HG03280 (cell line): ENCODE results near the gene FHL3.

Experiments
- ATAC-seq: cut with Tn5 transposase; IDR thresholded peaks from one replicate; pipeline ENCODE4 v1.9.1; 2021; ENCODE audit warnings: mild to moderate bottlenecking, moderate library complexity; ENCODE audit not compliant: unreplicated experiment

Gene FHL3

DNA sequence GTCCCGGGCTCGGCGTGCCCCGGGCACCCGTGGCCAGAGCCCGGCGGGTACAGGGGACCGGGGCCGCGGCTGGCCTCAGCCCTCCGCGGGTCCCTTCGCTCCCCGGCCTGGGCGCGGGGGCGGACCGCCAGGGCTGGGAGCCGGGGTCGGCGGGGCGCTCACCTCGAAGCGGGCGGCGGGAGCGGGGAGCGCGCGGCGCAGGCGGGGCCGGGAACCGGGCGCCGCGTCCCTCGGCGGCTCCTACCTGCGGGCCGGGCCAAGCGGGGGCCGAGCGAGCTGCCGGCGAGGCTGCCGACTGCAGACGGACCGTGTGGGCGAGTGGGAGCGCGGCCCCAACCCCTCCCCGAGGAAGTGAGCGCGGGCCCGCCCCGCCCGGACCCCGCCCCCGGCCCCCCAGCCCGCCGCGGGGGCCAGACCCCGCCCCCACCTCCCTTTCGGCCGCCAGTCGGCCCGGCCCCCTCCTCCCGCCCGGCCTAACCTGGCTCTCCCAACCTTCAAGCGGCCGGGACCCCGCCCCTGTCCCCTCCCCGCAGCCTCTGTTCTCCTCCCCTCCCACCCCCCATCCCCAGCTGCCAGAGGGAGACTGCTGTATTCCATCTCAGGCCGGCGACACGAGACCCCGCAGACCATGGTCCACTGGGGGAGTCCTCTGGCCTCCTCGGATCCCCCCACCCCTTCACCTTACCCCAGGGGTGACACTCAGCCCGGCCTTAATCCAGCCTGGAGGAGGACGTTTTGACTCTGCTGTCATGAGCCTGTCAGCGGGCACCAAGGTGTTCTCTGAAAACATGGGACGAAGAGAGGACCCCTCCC lies at the start of gene FHL3:
Gene FHL3 (minus strand): TSS at position 320 of the 813 bp plus-strand sequence. CDS start 6,102 bp downstream, outside the sequence.
- ATAC-seq, result peak; percentile 52

DNA sequence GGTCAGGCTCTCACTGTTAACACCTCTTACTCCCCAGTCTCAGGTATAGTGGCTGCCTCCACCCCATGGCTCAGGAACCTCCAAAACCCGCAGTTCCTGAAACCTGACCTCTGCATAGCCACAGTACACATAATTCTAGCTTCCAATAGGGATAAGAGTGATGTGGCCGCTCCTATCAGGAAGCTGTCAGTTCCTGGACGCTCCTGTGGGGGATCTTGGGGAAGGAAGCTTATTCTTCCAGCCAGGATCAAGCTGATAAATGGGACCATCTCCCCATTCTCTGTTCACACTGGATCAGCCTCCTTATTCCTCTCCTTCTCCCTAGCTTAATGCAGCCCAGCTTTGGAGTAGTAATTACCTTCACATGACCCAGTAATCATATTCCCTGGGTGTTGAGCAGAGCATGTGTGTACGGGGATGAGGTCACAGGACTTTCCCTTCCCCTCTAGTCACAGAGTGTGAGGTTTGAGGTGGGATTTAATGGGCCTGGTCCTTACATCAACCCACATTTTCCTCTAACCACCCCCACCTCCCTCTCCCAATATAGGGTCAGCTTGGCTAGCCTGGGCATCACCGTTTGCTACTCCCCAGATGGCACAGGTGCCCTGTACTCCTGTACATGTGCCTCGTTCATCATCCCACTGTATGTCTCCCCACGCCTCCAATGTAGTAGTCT lies 48.2 kb upstream of the FHL3 start:
- ATAC-seq, result no peak

DNA sequence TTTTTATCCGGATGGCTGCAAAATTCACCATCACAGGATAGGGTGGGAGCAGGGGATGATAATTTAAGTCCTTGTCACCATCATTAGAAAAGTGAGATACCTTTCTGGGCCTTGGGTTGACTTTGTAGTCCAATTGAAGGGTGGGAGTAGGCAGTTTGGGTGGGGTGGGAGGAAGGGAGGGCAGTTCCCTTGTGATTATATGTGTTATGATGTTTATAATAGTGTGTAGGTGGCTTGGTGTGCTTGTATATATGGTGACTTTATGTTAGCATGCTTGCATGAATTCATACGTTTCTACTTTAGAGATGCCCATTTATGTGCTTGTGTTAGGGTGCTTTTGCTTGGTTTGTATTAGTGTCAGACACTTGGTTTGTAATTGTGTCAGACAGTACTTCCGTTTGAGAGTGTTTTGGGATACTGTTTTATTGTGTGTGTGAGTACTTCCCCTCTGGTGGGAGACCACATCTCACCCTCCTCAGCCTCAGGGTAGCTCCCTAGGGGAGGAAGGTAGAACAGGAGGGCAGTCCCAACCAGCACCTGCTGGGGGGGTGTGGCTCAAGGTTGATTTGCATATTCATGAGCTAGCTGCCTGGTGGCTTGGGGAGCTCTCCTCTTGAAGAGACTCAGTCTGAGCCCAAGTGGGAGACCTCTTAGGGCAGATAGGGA lies 47.6 kb upstream of the FHL3 start:
- ATAC-seq, result no peak

- ATAC-seq, result no peak
Observed at GRCh38 chr1:38051079-38051543, 45.8 kb upstream of the FHL3 start.

DNA sequence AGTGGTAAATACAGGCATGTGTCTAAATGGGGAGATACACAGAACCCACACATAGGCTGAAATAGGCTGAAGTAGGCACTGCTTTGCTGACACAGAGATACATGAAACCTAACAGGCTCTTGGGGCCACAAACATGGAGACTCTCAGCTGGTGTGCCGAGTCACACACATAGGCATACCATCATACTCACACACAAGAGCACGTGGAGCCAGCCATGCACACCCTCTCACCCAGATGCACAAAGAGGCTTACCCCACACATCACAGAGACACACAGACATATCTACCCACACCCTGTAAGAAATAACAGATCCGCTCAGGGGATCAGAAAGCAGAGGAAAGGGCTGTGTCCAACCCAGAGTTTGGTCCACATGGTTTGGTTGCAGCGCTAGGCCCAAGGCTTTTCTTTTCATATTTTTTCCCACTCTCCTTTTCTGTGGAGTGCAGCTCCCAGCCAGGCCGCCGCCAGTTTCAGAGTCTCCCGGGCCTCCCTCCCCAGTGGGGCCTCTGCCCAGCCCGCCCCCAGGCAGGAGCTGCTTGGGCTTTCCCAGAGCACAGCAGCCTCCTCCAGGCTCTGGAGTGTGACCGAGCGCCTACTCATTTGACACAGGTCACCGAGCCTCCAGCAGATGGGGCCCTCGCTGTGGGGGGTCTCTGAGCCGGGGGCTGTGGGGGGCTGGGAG lies 45.2 kb upstream of the FHL3 start:
- no peak for ATAC-seq

GRCh38 chr1:38047603-38048141 lies 42.4 kb upstream of the FHL3 start:
- no peak for ATAC-seq

- peak; percentile 48 for ATAC-seq
Observed at GRCh38 chr1:38046884-38047602, 41.7 kb upstream of the FHL3 start.

DNA sequence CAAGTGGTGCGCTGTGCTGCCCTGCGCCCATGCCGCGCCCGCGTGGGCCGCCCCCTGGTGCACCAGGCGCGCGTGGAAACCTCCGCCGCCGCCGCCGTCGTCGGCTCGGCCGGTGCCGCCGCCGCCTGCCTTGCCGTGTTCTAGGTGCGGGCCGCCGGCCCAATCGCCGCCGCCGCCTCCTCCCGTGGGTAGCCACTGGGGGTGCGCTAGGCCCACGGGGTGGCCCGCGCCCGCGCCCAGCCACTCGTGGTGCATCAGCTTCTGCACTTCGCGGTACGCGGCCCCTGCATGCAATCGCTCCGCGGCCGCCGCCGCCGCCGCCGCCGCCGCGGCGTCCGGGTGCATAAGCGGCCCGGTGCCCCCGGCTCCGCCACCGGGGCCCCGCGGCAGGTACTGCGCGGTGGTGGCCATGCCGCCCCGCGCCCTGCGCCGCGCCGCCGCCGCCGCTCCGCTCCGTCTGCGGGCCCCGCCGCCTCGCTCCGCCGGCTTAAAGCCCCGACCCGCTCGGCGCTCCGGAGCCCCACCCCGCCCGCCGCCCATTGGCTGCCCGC lies 41.1 kb upstream of the FHL3 start, which contains the start of gene POU3F1:
Gene POU3F1 (minus strand): TSS at position 461 of the 551 bp plus-strand sequence. CDS start 50 bp downstream, at position 411.
- peak; percentile 18 for ATAC-seq

DNA sequence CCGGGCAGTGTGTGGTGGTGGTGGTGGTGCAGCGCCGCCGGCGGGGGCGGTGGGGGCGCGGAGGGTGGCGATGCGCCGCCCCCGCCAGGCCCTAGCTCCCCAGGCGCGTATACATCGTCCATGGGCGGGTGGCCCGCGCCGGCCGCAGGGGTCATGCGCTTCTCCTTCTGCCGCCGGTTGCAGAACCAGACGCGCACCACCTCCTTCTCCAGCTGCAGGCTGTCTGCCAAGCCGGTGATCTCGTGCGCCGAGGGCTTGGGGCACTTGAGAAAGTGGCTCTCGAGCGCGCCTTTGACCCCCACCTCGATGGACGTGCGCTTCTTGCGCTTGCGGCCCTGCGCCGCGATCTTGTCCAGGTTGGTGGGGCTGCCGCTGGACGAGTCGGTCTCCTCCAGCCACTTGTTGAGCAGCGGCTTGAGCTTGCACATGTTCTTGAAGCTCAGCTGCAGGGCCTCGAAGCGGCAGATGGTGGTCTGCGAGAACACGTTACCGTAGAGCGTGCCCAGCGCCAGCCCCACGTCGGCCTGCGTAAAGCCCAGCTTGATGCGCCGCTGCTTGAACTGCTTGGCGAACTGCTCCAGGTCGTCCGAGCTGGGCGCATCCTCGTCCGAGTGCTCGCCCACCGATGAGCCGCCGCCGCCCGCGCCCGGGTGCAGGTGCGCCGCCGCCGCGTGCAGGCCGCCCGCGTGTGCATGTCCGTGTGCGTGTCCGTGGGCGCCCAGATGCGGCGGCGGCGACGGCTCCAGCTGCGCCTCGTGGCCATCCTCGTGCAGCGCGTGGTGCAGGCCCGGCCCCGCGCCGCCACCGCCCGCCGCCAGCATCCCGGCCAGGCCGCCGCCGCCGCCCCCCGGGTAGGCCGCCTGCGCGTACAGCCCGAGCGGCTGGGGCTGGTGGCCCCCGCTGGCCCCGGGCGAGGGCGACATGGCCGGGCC lies 40.4 kb upstream of the FHL3 start:
- peak; percentile 6 for ATAC-seq

GRCh38 chr1:38044221-38045215 lies 39.2 kb upstream of the FHL3 start:
- ATAC-seq, result no peak

DNA sequence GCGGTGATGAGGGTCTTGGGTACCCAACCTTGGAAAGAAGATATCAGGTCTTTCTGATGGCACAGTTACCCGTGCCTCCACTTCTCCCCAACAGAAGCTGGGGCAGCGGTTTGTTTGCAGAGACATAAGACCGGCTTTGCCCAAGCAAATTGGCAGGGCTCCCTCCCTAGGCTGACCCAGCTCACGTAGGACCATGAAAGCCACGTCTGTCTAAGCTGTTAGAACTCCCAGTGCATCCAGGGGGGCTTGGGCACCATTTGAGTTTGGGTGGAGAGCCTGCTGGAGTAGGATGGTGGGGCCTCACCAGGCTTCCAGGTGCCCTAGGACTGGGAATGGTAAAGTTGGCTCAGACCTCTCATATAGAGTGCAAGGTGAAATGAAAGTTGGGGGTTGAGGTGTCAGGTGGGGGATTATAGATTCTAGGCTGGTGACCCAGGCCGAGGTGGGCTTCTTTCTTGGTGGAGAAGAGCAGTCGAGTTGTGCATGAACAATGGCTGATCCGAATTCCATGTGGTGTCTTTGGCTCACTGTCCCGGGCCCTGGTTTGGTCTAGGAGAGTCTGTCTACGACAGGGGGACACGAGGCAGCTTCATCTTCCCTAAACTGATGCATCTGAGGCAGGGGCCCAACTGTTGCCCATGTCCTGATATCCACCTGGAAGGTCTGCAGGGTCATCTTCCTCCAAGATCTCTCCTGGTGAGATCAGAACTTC lies 37.9 kb upstream of the FHL3 start:
- no peak for ATAC-seq

DNA sequence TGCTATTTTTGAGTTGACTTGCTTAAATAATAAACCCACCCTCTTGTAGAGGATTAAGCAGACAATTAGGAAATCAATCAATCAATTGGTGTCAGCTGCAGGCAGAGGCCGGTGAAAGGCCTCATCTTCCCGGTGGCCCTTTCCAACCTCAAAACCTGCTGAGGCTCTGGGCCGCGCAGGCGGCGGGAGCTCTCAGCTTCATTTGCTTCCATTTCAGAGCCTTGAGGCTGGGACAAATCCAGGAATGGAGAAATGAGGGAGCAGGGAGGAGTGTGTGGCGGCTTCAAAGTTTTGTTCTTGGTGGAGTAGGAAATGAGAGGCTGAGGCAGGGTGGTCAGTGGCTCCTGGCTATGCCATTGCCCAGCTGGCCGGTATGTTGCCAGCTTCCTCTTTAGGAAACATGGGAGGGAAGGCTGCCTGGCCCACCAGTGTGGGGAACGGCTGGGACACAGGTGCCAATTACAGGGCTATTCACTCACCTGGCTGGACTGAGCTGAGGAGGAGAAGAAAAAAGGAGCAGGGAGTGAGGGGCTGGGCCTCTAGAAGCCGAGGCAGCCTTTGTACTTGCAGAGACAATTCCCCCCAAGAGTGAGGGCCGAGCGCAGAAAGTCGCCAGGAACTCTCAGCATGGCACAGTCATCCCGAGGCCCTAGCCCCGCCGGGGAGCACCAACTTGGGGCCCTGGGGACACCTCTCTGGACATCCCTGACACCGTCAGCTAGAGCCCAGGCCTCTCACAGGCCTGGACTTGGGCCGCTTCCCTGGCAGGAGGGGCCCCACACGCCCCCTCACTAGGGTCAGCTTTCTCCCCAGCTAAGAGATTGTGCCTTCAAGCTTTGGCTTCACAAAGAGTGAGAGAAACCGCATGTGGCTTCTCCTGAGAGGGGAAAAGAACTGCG lies 36.9 kb upstream of the FHL3 start:
- ATAC-seq, result no peak

GRCh38 chr1:38039331-38040088 lies 34.2 kb upstream of the FHL3 start:
- ATAC-seq, result no peak

- no peak for ATAC-seq
Observed at GRCh38 chr1:38038861-38039260, 33.5 kb upstream of the FHL3 start.
